OCI-LY7 (cell line): ENCODE results near the gene ILKAP. TPM values are rescaled to one million over a fixed set of nuclear protein-coding genes. Genes with fewer than 3 reads are reported as not detected.

ENCODE experiments used
- BruUV-seq: library from RNA; stranded (reverse); fragments of 400-500 nt; replicated peaks from 2 replicates; lab custom pipeline; 2021; lab: Mats Ljungman, UMichigan
- CTCF ChIA-PET: fragments of 300-600 bp; sonication (Branson Sonifier 250); formaldehyde crosslinking; loops from one replicate; lab custom pipeline; 2022; ENCODE audit warnings: antibody characterized with exemption; ENCODE audit not compliant: unreplicated experiment; lab: Charles Lee
- POLR2A ChIA-PET: fragments of 300-600 bp; sonication (Branson Sonifier 250); formaldehyde crosslinking; loops from one replicate; lab custom pipeline; 2022; ENCODE audit warnings: antibody characterized with exemption; lab: Charles Lee
- DNase-seq: peaks from one replicate; pipeline ENCODE4 v3.0.0-alpha.2; 2015; ENCODE audit warnings: low spot score
- H2AFZ ChIP-seq: fragments of 200-600 bp; sonication (generic), shearing (Covaris generic); 2 replicates; pipeline ENCODE4 v1.6.1; 2014; ENCODE audit warnings: mild to moderate bottlenecking, antibody characterized with exemption, low read length, moderate library complexity
- H3K27ac ChIP-seq: fragments of 200-600 bp; sonication (generic); 2 replicates; pipeline ENCODE4 v1.5.1; 2014; ENCODE audit warnings: mixed run types, low read depth, mild to moderate bottlenecking, moderate library complexity, low read length, inconsistent platforms; ENCODE audit not compliant: poor library complexity, severe bottlenecking
- H3K36me3 ChIP-seq: fragments of 200-600 bp; sonication (generic); 2 replicates; pipeline ENCODE4 v1.6.1; 2014; ENCODE audit warnings: mild to moderate bottlenecking, antibody characterized with exemption, low read length, moderate library complexity, mixed read lengths; ENCODE audit not compliant: insufficient read depth
- H3K4me1 ChIP-seq: fragments of 200-600 bp; sonication (generic); 2 replicates; pipeline ENCODE4 v1.5.1; 2014; ENCODE audit warnings: mild to moderate bottlenecking, low read length; ENCODE audit not compliant: insufficient read depth, poor library complexity, severe bottlenecking
- H3K4me2 ChIP-seq: fragments of 200-600 bp; sonication (generic); 2 replicates; pipeline ENCODE4 v1.6.1; 2014; ENCODE audit warnings: mild to moderate bottlenecking, low read length
- H3K4me3 ChIP-seq: fragments of 200-600 bp; sonication (generic); 2 replicates; pipeline ENCODE4 v1.5.1; 2014; ENCODE audit warnings: mild to moderate bottlenecking, low read depth, low read length; ENCODE audit not compliant: poor library complexity, severe bottlenecking
- H3K79me2 ChIP-seq: fragments of 200-600 bp; sonication (generic); 2 replicates; pipeline ENCODE4 v1.6.1; 2016; ENCODE audit warnings: low read depth, mild to moderate bottlenecking, low read length, moderate library complexity, mixed read lengths; ENCODE audit not compliant: insufficient read depth
- H3K9me2 ChIP-seq: fragments of 200-600 bp; sonication (generic); 2 replicates; pipeline ENCODE4 v1.6.1; 2016; ENCODE audit warnings: mild to moderate bottlenecking, low read length, mixed read lengths; ENCODE audit not compliant: insufficient read depth
- H3K9me3 ChIP-seq: fragments of 200-600 bp; sonication (generic); 2 replicates; pipeline ENCODE4 v1.6.1; 2014; ENCODE audit warnings: mild to moderate bottlenecking, mixed run types, low read length, mixed read lengths
- H4K20me1 ChIP-seq: fragments of 200-600 bp; sonication (generic); 2 replicates; pipeline ENCODE4 v1.6.1; 2014; ENCODE audit warnings: mild to moderate bottlenecking, antibody characterized with exemption, low read length, moderate library complexity, mixed read lengths; ENCODE audit not compliant: insufficient read depth
- CTCF ChIP-seq: fragments of 200-600 bp; sonication (generic); conservative IDR thresholded peaks from 2 replicates; pipeline ENCODE4 v1.5.1; 2014; ENCODE audit warnings: mild to moderate bottlenecking, antibody characterized with exemption, low read length, moderate library complexity, mixed read lengths
- EZH2phosphoT487 ChIP-seq: fragments of 200-600 bp; sonication (generic); IDR thresholded peaks from 2 replicates; pipeline ENCODE4 v1.6.1; 2018; ENCODE audit warnings: low read depth, borderline replicate concordance, mild to moderate bottlenecking, mixed run types, antibody characterized with exemption, low read length, moderate library complexity, mixed read lengths
- intact Hi-C: fragments of 100-400 bp; cut with micrococcal nuclease; formaldehyde crosslinking; loops from one replicate; pipeline ENCODE4 v1.10.0; 2022; ENCODE audit not compliant: unreplicated experiment
- total RNA-seq, 2 experiments: library from RNA; depleted of rRNA in 1 of 2; stranded (reverse); fragments of >200 nt in 1 of 2; shearing (Covaris generic) in 1 of 2; gene quantifications; 2 replicates each; pipeline ENCODE4 v1.2.3, GENCODE V29; 2014 to 2022

Gene ILKAP
- total RNA-seq, 2 experiments from 2014 or later: 33.1 to 61.8 TPM

GRCh38 chr2:238123218-238123971 lies 80.1 kb downstream of the ILKAP start:
- no peaks in the 10 kb centered on the region for H3K36me3 ChIP-seq
- no peak overlapping the region for H3K4me3 ChIP-seq
- H4K20me1 ChIP-seq: no peaks in the 10 kb centered on the region
- no peak overlapping the region for H3K27ac ChIP-seq
- POLR2A ChIA-PET: no interaction called here
- peaks cover 8% of the 10 kb centered on the region; the same call in 1 of the 2 replicates for H3K9me3 ChIP-seq
- intact Hi-C loops: no loop called here
- DNase-seq: no peak
- no peak for TF ChIP-seq EZH2phosphoT487
- TF ChIP-seq CTCF: no peak
- no peaks in the 10 kb centered on the region for H3K79me2 ChIP-seq
- CTCF ChIA-PET: no interaction called here
- no peak overlapping the region for H2AFZ ChIP-seq
- peaks cover 10% of the 10 kb centered on the region for H3K4me1 ChIP-seq
- H3K9me2 ChIP-seq: no peaks in the 10 kb centered on the region
- no peak overlapping the region for H3K4me2 ChIP-seq
- BruUV-seq: no TSS peak

GRCh38 chr2:238122287-238123217 lies 80.9 kb downstream of the ILKAP start:
- Histone ChIP-seq H3K9me2 (no peaks in the 10 kb centered on the region), H3K36me3 (no peaks in the 10 kb centered on the region), H3K79me2 (no peaks in the 10 kb centered on the region), H3K4me2 (no peak overlapping the region), H3K9me3 (peaks cover 8% of the 10 kb centered on the region; the same call in 1 of the 2 replicates), H2AFZ (no peak overlapping the region), H4K20me1 (no peaks in the 10 kb centered on the region), H3K4me1 (peaks cover 10% of the 10 kb centered on the region), H3K4me3 (no peak overlapping the region), H3K27ac (no peak overlapping the region)
- no peak for TF ChIP-seq EZH2phosphoT487
- TF ChIP-seq CTCF: no peak
- ChIA-PET CTCF (no interaction called here), POLR2A (no interaction called here)
- intact Hi-C loops: no loop called here
- no TSS peak for BruUV-seq
- no peak for DNase-seq
